GM19043 (cell line): Measurements from ENCODE around the gene RPL13.
"Not testable (repeated sequence)": the region's sequence is repeated elsewhere in the genome, so short reads cannot be mapped to it uniquely, and the experiment has no call there.

Experiments
- ATAC-seq: cut with Tn5 transposase; IDR thresholded peaks from one replicate; pipeline ENCODE4 v1.9.1; 2021; ENCODE audit warnings: low read depth; ENCODE audit not compliant: unreplicated experiment

RPL13 gene

GRCh38 chr16:89561884-89562599, 1.6 kb downstream of the RPL13 start:
- no peak for ATAC-seq

GRCh38 chr16:89562939-89563338, 2.5 kb downstream of the RPL13 start:
- no peak for ATAC-seq

GRCh38 chr16:89563639-89564392, 3.3 kb downstream of the RPL13 start:
- ATAC-seq: no peak

GRCh38 chr16:89564476-89565255, 4.2 kb downstream of the RPL13 start:
- no peak for ATAC-seq

- no peak for ATAC-seq
These were observed 4.7 kb downstream of the RPL13 start for GRCh38 chr16:89565256-89565505.

GRCh38 chr16:89565506-89566372, 5.3 kb downstream of the RPL13 start:
- ATAC-seq: no peak

GRCh38 chr16:89567656-89568594, 7.4 kb downstream of the RPL13 start:
- ATAC-seq: no peak

- no peak for ATAC-seq
These were observed 9.2 kb downstream of the RPL13 start for GRCh38 chr16:89569506-89570341.

- no peak for ATAC-seq
These were observed 10.0 kb downstream of the RPL13 start for GRCh38 chr16:89570342-89570923.

GRCh38 chr16:89570983-89571598, 10.6 kb downstream of the RPL13 start:
- not testable (repeated sequence) for ATAC-seq

- no peak for ATAC-seq
These were observed 11.2 kb downstream of the RPL13 start for GRCh38 chr16:89571636-89572035.

- no peak for ATAC-seq
These were observed 11.6 kb downstream of the RPL13 start for GRCh38 chr16:89572073-89572484.

GRCh38 chr16:89572485-89573205, 12.2 kb downstream of the RPL13 start:
- ATAC-seq: no peak

GRCh38 chr16:89573826-89574680, 13.6 kb downstream of the RPL13 start:
- no peak for ATAC-seq

- no peak for ATAC-seq
These were observed 14.3 kb downstream of the RPL13 start for GRCh38 chr16:89574681-89575246.
